SK-N-SH treated with all-trans-retinoic acid at 6 μM for 48 hours (cell line): ENCODE measurements around the gene ALAS1.

ENCODE experiments used
- ATAC-seq: fragments of 200-7000 bp; cut with Tn5 transposase; 3 replicates; pipeline ENCODE4 v1.9.1; 2020; ENCODE audit warnings: mild to moderate bottlenecking, moderate library complexity
- ARNTL ChIP-seq: fragments of 450-650 bp; formaldehyde crosslinking; IDR thresholded peaks from 2 replicates; pipeline ENCODE4 v1.5.0; 2020; ENCODE audit warnings: low read depth, mild to moderate bottlenecking, moderate library complexity, borderline replicate concordance
- BACH2 ChIP-seq: fragments of 250-450 bp; sonication (Bioruptor Pico); IDR thresholded peaks from 2 replicates; pipeline ENCODE4 v1.9.0; 2021; ENCODE audit warnings: mild to moderate bottlenecking, borderline replicate concordance
- CSDC2 ChIP-seq: fragments of 250-450 bp; sonication (Bioruptor Pico); IDR thresholded peaks from 2 replicates; pipeline ENCODE4 v1.5.0; 2020; ENCODE audit warnings: mild to moderate bottlenecking, moderate library complexity
- ESRRG ChIP-seq: fragments of 250-450 bp; sonication (Bioruptor Pico); IDR thresholded peaks from 2 replicates; pipeline ENCODE4 v1.6.1; 2021; ENCODE audit warnings: mild to moderate bottlenecking
- GLIS3 ChIP-seq: fragments of 250-450 bp; sonication (Bioruptor Pico); IDR thresholded peaks from 2 replicates; pipeline ENCODE4 v1.5.0; 2020; ENCODE audit warnings: mild to moderate bottlenecking, moderate library complexity
- ISL1 ChIP-seq: fragments of 250-450 bp; sonication (Bioruptor Pico); IDR thresholded peaks from 2 replicates; pipeline ENCODE4 v2.1.2; 2022; ENCODE audit warnings: mild to moderate bottlenecking, moderate library complexity
- PPARA ChIP-seq: fragments of 250-450 bp; sonication (Bioruptor Pico); IDR thresholded peaks from 2 replicates; pipeline ENCODE4 v1.5.0; 2020; ENCODE audit warnings: mild to moderate bottlenecking, borderline replicate concordance
- RARB ChIP-seq: fragments of 250-450 bp; sonication (Bioruptor Pico); IDR thresholded peaks from 2 replicates; pipeline ENCODE4 v1.8.0; 2021; ENCODE audit warnings: mild to moderate bottlenecking, moderate library complexity
- SNAI2 ChIP-seq: fragments of 250-450 bp; sonication (Bioruptor Pico); IDR thresholded peaks from 2 replicates; pipeline ENCODE4 v1.5.0; 2020; ENCODE audit warnings: mild to moderate bottlenecking, moderate library complexity
- TCF4 ChIP-seq: fragments of 250-450 bp; sonication (Bioruptor Pico); IDR thresholded peaks from 2 replicates; pipeline ENCODE4 v1.8.0; 2021; ENCODE audit warnings: mild to moderate bottlenecking, moderate library complexity, borderline replicate concordance
- TOX ChIP-seq: fragments of 250-450 bp; sonication (Bioruptor Pico); IDR thresholded peaks from 2 replicates; pipeline ENCODE4 v1.8.0; 2021; ENCODE audit warnings: mild to moderate bottlenecking, moderate library complexity, borderline replicate concordance
- ZC3H10 ChIP-seq: fragments of 250-450 bp; sonication (Bioruptor Pico); IDR thresholded peaks from 2 replicates; pipeline ENCODE4 v1.5.1; 2021; ENCODE audit warnings: mild to moderate bottlenecking, moderate library complexity
- ZFP3 ChIP-seq: fragments of 250-450 bp; sonication (Bioruptor Pico); IDR thresholded peaks from 2 replicates; pipeline ENCODE4 v1.5.0; 2020; ENCODE audit warnings: mild to moderate bottlenecking, moderate library complexity
- ZFP30 ChIP-seq: fragments of 450-650 bp; formaldehyde crosslinking; IDR thresholded peaks from 2 replicates; pipeline ENCODE4 v1.5.0; 2022; ENCODE audit warnings: mild to moderate bottlenecking, moderate library complexity
- ZNF565 ChIP-seq: fragments of 450-650 bp; formaldehyde crosslinking; conservative IDR thresholded peaks from 2 replicates; pipeline ENCODE4 v1.5.0; 2020; ENCODE audit warnings: low read depth, mild to moderate bottlenecking, moderate library complexity
- ZNF8 ChIP-seq: fragments of 450-650 bp; formaldehyde crosslinking; IDR thresholded peaks from 2 replicates; pipeline ENCODE4 v1.5.0; 2020; ENCODE audit warnings: mild to moderate bottlenecking, moderate library complexity
- TF ChIP-seq, protein P1 (sequence below): fragments of 250-450 bp; sonication (Bioruptor Pico); IDR thresholded peaks from 2 replicates; pipeline ENCODE4 v1.8.0; 2021; ENCODE audit warnings: low read depth, mild to moderate bottlenecking, moderate library complexity, borderline replicate concordance
- TF ChIP-seq, protein P2 (sequence below): fragments of 250-450 bp; sonication (Bioruptor Pico); IDR thresholded peaks from 2 replicates; pipeline ENCODE4 v1.8.0; 2020; ENCODE audit warnings: mild to moderate bottlenecking, moderate library complexity, borderline replicate concordance
- TF ChIP-seq, protein P3 (sequence below): fragments of 250-450 bp; sonication (Bioruptor Pico); IDR thresholded peaks from 2 replicates; pipeline ENCODE4 v1.5.1; 2021; ENCODE audit warnings: mild to moderate bottlenecking, moderate library complexity
- TF ChIP-seq, protein P4 (sequence below): fragments of 250-450 bp; sonication (Bioruptor Pico); IDR thresholded peaks from 2 replicates; pipeline ENCODE4 v1.5.0; 2020; ENCODE audit warnings: mild to moderate bottlenecking, moderate library complexity

ALAS1 gene

DNA sequence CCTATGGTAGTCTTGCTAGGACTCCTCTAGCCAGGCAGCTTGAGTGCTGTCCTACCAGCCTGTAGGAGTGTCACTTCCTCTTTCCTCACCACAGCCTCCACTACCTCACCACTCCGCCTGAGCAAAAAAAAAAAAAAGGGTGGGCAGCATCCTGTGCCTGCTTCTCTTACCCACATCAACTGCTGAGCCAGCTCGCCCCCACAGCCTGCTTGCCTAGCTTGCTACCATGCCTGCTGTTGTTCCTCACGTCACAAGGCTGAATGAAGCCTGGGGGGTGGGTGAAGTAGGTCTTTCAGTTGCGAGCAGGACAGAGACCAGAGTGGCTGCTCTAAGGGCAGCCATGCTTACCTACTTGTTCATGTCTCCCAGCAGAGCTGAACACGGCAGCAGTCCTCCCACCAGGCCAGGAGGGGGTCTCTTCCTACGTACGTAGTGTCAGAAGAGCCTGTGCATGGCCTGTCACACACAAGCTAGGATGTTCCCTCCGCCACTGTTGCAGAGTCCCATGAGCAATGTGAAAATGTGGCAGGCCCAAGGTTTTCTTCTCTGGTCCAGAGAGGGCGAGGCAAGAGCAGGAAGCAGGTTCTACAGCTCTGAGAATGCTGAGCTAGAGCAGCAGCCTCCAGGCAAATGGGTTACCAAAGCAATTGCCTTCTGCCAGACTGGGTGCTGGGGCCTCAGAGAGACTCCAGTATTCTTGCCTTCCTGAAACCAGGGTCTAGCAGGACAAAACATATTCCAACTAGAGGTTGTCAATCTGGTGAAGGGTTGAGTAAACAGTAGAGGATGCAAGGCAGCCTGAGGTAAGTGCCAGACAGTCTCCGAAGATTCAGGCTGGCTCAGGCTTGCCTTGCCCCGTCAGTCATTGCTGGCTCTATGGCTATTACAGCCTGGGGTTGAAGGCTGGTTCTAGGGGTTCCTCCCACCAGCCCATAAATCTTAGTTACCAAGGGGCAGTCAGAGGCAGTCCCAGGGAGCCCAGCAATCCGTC lies 55.6 kb downstream of the ALAS1 start:
- no peak for TF ChIP-seq ARNTL (CRISPR knock-in tag)
- ATAC-seq, result no peak

DNA sequence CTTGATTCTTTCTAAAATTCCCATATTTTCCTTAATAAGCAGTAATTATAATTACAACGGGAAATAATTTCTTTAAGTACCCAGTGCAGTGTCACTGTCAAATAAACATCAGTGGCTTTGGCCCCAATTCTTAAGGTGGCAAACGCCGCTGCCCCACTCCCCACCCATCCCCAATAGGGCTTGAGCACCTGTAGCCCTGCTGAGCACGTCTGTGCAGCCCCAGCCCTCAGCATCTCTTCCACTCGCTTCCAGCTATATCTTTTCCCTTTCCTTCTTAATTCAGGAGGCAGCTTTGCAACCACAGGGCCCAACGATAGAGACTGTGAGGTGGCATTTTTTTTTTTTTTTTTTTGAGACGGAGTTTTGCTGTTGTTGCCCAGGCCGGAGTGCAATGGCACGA lies 56.6 kb downstream of the ALAS1 start:
- ATAC-seq, result no peak
- TF ChIP-seq ZFP3, result no peak
- no peak for TF ChIP-seq PPARA (CRISPR knock-in tag)
- TF ChIP-seq, protein P1, sequence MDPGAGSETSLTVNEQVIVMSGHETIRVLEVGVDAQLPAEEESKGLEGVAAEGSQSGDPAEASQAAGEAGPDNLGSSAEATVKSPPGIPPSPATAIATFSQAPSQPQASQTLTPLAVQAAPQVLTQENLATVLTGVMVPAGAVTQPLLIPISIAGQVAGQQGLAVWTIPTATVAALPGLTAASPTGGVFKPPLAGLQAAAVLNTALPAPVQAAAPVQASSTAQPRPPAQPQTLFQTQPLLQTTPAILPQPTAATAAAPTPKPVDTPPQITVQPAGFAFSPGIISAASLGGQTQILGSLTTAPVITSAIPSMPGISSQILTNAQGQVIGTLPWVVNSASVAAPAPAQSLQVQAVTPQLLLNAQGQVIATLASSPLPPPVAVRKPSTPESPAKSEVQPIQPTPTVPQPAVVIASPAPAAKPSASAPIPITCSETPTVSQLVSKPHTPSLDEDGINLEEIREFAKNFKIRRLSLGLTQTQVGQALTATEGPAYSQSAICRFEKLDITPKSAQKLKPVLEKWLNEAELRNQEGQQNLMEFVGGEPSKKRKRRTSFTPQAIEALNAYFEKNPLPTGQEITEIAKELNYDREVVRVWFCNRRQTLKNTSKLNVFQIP (CRISPR knock-in tag), result no peak
- no peak for TF ChIP-seq ZNF8 (CRISPR knock-in tag)
- no peak for TF ChIP-seq ARNTL (CRISPR knock-in tag)
- no peak for TF ChIP-seq TCF4 (CRISPR knock-in tag)
- TF ChIP-seq TOX (CRISPR knock-in tag), result no peak
- no peak for TF ChIP-seq CSDC2 (CRISPR knock-in tag)
- no peak for TF ChIP-seq SNAI2 (CRISPR knock-in tag)
- TF ChIP-seq ZNF565 (CRISPR knock-in tag), result no peak
- TF ChIP-seq GLIS3 (CRISPR knock-in tag), result no peak
- no peak for TF ChIP-seq ISL1 (CRISPR knock-in tag)
- no peak for TF ChIP-seq RARB (CRISPR knock-in tag)
- TF ChIP-seq, protein P2, sequence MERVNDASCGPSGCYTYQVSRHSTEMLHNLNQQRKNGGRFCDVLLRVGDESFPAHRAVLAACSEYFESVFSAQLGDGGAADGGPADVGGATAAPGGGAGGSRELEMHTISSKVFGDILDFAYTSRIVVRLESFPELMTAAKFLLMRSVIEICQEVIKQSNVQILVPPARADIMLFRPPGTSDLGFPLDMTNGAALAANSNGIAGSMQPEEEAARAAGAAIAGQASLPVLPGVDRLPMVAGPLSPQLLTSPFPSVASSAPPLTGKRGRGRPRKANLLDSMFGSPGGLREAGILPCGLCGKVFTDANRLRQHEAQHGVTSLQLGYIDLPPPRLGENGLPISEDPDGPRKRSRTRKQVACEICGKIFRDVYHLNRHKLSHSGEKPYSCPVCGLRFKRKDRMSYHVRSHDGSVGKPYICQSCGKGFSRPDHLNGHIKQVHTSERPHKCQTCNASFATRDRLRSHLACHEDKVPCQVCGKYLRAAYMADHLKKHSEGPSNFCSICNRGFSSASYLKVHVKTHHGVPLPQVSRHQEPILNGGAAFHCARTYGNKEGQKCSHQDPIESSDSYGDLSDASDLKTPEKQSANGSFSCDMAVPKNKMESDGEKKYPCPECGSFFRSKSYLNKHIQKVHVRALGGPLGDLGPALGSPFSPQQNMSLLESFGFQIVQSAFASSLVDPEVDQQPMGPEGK (CRISPR knock-in tag), result no peak
- TF ChIP-seq, protein P3, sequence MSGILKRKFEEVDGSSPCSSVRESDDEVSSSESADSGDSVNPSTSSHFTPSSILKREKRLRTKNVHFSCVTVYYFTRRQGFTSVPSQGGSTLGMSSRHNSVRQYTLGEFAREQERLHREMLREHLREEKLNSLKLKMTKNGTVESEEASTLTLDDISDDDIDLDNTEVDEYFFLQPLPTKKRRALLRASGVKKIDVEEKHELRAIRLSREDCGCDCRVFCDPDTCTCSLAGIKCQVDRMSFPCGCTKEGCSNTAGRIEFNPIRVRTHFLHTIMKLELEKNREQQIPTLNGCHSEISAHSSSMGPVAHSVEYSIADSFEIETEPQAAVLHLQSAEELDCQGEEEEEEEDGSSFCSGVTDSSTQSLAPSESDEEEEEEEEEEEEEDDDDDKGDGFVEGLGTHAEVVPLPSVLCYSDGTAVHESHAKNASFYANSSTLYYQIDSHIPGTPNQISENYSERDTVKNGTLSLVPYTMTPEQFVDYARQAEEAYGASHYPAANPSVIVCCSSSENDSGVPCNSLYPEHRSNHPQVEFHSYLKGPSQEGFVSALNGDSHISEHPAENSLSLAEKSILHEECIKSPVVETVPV (CRISPR knock-in tag), result no peak
- no peak for TF ChIP-seq BACH2 (CRISPR knock-in tag)
- TF ChIP-seq, protein P4, sequence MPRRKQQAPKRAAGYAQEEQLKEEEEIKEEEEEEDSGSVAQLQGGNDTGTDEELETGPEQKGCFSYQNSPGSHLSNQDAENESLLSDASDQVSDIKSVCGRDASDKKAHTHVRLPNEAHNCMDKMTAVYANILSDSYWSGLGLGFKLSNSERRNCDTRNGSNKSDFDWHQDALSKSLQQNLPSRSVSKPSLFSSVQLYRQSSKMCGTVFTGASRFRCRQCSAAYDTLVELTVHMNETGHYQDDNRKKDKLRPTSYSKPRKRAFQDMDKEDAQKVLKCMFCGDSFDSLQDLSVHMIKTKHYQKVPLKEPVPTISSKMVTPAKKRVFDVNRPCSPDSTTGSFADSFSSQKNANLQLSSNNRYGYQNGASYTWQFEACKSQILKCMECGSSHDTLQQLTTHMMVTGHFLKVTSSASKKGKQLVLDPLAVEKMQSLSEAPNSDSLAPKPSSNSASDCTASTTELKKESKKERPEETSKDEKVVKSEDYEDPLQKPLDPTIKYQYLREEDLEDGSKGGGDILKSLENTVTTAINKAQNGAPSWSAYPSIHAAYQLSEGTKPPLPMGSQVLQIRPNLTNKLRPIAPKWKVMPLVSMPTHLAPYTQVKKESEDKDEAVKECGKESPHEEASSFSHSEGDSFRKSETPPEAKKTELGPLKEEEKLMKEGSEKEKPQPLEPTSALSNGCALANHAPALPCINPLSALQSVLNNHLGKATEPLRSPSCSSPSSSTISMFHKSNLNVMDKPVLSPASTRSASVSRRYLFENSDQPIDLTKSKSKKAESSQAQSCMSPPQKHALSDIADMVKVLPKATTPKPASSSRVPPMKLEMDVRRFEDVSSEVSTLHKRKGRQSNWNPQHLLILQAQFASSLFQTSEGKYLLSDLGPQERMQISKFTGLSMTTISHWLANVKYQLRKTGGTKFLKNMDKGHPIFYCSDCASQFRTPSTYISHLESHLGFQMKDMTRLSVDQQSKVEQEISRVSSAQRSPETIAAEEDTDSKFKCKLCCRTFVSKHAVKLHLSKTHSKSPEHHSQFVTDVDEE, result no peak
- TF ChIP-seq, all 23 proteins: peak for 0

DNA sequence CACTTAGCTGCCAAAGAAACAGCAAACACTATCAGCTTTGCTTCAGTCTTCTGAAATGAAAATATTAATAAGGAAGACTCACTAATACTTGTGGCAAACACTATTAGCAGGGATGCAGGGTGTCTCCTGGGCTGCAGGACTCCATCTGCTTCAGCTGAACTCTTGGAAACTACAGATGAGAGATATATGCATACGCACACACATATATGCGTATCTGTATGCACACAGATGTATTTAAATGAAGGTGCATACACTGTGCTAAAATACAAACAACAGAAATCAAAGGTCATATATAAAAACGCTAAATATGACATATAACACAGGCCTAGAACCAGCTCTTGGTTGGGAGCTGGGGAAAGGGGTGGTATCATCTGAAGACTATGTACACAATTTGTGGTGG lies 58.2 kb downstream of the ALAS1 start:
- ATAC-seq, result no peak
- TF ChIP-seq ZFP30 (CRISPR knock-in tag) (no peak), ARNTL (CRISPR knock-in tag) (no peak), RARB (CRISPR knock-in tag) (no peak), ZNF565 (CRISPR knock-in tag) (no peak), ESRRG (no peak), ZC3H10 (CRISPR knock-in tag) (no peak), ZNF8 (CRISPR knock-in tag) (no peak), TCF4 (CRISPR knock-in tag) (no peak), BACH2 (CRISPR knock-in tag) (no peak)
- TF ChIP-seq, protein P1 (CRISPR knock-in tag), result no peak
- TF ChIP-seq, protein P2 (CRISPR knock-in tag), result no peak
- TF ChIP-seq, all 23 proteins: peak for 0
